DMS153 (cell line): Measurements from ENCODE around the gene PTGIS.
"Not testable (repeated sequence)": the region's sequence is repeated elsewhere in the genome, so short reads cannot be mapped to it uniquely, and the experiment has no call there.

Experiments used
- DNase-seq: peaks from one replicate; lab custom pipeline; 2025; lab: John Stamatoyannopoulos, UW

PTGIS gene

DNA sequence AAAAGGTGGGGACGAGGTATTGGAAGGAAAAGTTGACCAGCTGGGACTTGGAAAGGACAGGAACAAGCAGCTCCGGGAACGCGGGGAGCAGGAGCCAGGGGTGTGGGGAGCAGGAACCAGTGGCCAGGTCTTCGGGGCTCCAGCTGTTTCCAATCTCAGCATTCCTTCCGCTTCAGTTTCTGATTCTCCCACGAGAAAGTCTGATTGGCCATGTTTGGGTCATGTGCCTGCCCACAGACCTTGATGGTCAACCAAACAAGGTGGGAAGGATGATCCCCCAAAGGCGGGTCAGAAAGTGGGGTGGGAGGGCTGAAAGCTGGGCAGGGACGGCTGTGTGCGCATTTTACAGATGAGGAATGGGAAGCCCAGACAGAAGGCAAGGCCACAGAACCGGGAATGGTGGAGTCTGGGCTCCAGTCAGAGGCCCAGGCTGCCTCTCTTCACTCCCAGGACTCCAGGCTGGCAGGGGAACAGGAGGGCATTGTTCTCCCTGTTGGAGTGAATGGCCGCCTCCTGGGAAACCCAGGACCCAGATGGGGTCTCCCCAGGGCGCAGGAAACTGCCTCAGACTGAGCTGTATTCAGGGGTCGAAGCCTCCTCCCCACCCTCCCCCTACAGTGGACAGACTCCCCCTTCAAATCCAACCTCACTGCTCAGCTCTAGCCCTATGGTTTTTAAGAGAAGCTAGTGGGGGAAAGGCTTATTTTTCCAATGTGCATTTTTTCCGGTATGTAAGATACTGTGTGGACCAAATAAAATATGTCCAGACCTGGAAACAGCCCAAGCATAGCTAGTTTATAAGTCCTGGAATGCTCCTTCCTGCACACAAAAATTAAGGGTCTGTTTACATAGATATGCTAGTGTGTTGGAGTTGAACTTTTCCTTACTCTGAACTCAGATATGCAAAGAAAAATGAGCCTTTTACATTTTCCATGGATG, 12.2 kb upstream of the PTGIS start:
- DNase-seq: no peak

DNA sequence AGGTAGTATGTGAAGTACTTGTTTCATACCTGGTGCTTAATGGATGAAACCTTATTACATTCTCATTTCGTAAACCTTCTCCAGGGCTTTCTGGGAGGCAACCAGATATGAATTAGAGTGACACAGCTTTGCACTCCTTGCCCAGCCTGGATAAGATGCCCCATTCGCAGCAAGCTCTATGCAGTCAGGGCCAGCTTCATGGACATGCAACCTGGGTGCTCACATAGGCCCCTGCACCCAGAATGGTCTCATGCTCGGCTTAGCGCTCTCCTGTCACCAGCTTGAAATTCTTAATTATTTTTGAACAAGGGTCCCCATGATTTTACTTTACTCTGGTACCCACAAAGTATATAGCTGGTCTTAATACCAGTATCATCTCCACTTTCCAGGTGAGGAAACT, 11.3 kb upstream of the PTGIS start:
- DNase-seq: no peak

DNA sequence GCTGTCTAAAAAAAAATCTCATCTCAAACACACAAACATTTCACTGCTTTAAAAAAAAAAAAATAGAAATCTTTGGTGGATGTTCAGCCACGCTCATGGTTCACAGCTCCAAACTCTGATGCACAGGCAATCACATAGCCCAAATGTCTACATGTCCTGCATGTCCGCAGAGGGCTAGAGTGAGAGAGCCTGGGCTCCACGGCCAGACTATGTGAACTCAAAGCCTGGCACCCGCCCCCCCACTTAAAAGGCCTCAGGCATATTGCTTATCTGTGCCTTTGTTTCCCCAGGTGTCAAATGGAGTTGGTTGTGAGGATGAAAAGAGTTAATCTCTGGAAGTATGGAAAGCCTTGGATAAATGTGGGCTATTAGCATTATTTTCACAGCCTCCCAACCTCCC, 10.5 kb upstream of the PTGIS start:
- no peak for DNase-seq

DNA sequence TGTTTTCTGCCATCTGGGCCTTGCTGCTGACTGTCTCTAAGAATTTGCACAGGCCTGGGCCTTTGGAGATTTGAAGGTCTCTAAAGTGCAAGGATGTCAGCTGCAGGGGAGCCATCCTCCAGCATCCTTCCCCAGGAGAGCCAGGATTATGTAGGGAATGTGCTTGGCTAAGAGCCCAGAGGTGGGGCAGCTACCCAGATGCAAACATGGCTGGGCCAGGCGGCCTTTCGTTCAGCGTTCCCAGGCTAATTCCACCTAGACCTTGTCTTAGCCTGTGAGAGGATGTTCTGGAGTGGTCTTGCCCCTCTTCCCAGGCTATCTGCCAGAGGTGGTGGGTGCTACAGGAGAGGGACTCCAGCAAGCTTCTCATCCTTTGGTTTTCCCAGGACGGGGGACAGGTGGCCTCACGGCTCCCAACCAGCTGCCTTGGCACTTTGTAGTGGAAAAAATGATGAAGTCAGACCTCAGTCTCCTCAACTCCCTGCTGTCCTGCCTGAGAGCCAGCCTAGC, 7.7 kb upstream of the PTGIS start:
- no peak for DNase-seq

DNA sequence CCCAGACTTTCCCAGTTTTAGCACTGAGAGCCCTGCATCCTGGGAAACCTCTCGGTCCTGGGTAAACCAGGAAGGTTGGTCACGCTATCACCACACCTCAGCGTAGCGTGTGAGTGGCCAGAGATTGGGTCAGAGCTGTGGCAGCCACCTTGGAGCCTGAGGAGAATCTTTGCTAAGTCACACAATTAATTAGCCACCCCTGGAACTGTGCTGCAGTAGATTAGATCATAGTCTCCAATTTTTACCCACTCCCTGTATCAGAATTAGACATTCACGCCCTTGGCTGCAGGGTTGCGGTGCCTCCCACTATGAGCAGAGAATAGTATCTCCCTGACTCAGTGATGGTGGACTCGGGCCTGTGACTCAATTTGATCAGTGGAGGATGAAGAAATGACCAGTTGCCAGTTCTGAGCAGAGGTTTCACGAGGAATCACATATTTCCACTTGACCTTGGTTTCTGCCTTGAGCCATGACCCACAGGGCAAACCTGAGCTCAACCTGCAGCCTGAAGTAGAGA, 6.0 kb upstream of the PTGIS start:
- DNase-seq: no peak

DNA sequence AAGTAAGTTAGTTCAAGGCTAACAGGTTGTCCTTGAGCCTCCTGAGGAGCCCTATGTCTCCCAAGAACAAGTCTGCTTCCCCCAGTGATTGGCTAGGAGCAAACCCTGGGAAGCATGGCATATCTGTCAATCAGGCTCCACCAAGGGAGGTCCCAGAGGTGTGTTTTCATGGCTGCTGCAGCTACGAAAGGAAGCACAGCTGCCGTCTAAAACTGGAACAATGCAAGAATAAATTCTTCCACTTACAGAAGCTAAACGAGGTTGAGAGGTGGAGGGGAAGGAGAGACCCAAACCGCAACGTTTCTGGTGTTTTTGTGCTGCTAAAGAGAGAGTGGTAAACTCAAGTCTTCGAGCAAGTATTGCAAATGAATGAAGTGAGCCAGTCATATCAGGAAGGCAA, 4.9 kb upstream of the PTGIS start:
- DNase-seq: no peak

DNA sequence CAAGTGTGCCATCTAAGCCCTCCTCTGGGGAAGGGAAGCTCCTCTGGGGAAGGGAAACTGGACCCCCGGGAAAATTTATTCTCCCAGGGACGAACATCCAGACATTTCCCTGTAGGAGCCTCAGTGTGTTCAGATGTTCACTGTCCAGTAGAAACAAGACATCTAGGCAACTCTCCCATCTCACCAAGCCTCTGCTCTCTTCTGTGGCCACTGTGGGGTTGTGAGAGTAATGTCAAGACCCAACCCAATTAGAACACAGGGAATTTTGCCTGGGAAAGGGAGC, 3.6 kb upstream of the PTGIS start:
- no peak for DNase-seq

DNA sequence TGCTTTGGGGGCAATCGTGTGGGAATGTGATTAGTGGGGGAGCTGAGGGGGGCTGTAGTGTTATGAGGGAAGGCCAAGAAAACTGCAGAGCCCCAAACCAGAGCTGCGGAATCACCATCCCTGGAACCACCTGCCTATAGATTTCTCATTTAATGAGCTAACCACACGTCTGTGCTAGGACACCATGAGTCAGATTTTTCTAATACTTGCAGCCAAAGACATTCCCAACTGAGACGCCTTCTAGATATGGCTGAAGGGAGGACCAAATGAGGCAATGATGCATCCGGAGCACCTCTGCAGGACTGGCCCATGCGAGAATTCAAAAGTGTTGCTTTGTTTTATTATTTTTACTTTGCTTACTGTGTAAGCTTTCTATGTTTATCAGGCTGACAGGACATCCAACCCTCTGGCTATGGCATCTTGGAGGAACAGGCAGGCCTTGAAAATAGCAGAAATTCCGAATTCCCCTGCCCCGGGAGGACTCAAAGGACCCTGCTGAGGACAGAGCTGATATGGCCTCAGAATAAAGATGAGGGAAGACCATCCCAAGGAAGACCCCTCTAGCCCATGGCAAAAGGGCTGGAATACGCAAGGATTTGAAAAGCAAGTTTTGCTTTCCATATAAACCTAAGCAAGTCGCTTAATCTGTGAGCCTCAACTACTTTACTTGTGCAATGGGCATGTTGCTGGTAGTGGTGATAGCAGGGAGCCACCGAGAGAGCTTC, 3.1 kb upstream of the PTGIS start:
- no peak for DNase-seq

DNA sequence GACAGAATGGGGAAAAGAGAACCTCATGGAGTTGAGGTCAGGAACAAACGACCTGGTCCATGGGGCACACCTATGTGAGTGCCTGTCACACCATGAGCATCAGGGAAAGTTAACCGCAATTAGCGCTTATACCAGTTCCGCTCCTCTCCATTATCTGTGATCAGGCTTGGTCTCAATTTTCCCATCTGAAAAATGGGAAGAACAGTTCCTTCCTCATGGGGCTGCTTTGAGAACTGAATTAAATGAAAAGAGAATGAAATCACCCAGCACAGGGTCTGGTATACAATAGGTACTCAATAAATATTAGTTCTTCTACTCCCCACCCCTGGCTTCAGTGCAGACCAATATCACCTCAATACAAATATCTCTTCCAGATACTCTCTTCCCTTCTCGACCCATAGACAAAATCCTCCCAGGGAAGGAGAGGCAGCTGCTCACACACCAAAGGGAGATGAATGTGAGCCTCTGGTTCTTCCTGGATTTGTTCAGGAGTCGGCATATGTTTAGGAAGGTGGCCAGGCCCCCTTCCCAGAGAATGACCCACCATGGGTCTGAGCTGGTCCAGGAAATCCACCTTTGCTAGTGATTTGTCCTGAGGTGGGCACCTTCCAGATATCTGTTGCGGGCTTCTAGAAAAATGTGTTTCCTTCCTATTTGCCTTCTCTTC, 2.4 kb upstream of the PTGIS start:
- no peak for DNase-seq

DNA sequence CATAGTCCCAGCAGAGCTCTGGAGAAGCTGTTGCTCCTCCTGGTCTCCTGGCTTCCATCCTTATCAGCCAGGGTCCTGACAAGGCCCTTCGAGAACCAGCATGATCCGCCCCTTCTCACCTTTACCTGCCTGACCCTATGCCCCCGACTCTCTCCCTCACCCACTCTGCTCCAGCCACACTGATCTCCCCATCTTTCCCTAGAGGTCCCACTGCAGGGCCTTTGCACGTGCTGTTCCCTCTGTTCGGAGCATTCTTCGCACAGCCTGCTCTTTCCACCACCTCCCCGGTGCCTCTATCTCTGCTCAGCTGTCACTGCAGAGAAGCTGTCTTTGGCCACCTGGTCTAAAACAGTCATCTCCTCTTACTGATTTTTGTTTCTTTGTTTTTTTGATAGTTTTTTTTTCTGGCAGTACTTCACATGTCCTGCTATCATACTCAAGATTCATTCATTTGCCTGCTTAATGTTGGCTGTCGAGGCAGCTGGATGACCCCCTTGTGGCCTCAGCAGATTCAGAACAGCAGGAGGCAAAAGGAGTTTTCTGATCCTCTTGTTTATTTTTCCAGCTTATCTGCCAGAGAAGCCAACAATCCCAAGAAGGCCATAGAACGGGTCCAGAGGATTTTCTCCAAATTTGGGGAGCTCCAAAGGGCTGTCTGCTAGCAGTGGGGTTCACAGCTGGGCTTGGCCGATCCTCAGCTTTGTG, 1.6 kb upstream of the PTGIS start:
- DNase-seq: no peak

DNA sequence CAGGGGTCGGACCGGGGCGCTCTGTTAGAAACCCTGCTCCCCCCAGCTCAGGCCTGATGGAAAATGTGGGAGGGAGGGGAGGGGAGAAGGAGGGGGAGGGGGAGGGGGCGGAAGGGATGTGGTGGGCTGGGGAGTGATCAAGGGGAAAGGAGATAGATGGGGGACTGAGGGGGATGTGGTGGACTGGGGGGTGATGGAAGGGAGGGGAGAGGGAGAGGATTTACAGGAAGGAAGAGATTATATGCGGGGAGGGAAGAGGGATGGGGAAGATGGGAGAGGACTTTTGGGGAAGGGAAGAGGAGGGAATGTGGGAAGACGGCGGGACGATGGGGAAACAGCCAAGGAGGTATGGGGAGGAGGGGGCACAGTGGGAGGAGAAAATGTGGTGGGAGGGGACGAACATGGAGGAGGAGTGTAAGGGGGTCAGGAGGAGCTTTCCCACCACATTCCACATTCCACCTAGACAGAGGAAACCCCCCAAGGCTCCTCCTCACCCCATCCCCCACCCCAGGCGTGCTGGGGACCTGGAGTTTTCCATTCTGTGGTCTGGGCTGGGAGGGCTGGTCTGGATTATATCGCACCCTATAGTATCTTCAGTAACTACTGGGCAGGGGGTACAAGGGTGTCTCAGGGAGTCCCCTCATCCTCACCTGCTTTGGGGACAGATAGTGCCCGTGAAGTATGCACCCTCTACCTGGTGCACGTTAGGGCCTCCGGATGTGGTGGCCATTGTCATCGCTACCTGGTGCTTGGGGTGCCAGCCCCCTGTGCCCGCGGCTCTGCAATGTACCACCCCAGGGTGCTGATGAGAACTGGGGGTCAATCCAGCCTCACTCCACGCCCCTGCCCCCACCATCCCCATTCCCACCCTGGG, 578 bp upstream of the PTGIS start:
- no peak for DNase-seq

DNA sequence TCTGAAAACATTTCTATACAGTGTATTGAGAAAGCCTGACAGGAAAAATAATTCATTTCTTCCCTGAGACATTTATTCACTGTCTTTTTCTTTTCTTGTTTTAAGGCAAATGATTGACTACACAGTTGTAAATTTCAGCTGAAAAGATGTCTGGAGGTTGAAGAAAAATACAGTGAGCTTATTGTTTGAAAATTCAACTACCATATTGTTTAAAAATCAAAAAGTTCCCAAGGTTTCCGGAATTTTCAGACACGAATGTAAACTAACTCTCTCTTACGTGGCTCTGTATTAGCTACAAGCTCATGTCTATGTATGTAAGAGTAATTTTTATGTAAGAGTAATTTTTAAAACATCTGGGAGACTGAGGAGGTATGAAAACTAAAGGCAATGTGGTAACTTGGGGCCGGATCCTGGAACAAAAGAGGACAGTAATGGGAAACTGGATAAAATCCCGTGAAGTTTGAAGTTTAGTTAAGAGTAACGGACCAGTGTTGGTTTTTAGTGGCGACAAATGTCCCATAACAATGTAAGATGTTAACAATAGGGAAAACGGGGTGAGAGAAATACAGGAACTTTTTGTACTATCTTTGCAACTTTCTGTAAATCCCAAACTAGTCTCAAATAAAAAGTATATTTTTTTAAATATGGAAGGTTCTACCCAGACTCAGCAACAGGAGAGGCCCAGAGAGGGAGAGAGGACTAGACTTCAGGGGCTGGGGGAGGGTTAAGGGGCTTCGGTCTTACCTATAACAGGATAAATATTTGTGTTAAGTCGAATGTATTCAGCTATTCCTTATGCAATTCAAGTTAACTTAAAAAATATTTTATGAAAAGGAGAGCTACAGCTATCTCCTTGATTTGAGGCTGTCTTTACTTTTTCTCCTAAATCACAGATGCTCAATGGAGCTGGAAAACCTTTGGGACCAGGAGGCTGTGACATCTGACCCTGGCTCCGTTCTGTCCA, 1.3 kb downstream of the PTGIS start:
- DNase-seq: no peak

DNA sequence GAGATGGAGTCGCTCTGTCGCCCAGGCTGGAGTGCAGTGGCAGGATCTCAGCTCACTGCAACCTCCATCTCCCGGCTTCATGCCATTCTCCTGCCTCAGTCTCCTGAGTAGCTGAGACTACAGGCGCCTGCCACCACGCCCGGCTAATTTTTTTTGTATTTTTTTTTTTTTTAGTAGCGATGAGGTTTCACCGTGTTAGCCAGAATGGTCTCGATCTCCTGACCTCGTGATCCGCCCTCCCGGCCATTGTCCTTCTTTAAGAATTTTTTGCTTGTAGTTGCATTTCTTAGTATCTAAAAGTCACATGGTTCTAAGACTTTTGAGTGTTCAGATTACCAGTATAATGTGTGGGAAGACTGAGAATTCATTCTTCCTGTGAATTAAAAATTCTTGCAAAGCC, 2.9 kb downstream of the PTGIS start:
- not testable (repeated sequence) for DNase-seq

DNA sequence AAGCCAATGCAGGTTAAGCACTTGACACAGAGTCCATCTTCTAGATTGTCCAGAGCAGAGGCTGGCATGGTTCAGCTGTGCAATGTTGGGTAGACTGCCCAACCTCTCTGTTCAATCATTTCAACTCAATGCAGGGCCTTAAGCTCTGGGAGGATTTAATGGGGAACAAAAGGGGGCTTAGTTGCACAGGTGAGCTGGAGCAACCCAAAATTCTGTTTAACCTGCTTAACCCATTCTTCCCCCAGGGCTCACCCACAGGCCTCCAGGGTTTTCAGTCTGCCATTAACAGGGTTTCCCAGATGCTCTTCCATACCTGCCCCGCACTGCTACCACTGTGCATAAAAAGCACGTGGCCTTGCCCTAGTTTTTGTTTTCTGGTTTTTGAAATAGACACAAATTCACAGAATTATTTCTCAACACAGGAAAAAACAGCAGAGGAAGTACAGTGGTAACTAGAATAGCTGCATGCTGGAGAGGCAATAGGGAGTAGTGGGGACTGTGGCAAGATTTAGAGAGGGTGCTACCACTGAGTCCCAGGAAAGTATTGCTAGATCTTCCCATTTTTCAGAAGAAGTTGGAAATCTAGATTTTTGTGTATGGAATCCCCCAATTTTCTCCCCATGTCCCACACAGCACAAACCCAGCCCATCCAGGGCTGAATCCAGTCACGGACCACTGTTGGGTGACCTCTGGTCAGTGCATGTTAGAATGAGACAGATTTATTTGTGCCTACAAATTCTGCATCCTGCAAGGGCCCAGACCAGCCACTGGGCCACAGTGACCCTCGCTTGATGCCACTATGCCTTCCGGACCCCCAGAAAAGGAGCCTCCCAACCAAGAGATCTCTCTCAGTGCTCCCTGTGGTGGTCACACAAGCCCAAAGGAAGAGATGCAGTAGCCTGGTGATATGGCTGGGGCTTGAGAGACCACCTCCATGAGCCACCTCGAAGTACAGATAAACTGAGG, 4.6 kb downstream of the PTGIS start:
- DNase-seq: no peak

DNA sequence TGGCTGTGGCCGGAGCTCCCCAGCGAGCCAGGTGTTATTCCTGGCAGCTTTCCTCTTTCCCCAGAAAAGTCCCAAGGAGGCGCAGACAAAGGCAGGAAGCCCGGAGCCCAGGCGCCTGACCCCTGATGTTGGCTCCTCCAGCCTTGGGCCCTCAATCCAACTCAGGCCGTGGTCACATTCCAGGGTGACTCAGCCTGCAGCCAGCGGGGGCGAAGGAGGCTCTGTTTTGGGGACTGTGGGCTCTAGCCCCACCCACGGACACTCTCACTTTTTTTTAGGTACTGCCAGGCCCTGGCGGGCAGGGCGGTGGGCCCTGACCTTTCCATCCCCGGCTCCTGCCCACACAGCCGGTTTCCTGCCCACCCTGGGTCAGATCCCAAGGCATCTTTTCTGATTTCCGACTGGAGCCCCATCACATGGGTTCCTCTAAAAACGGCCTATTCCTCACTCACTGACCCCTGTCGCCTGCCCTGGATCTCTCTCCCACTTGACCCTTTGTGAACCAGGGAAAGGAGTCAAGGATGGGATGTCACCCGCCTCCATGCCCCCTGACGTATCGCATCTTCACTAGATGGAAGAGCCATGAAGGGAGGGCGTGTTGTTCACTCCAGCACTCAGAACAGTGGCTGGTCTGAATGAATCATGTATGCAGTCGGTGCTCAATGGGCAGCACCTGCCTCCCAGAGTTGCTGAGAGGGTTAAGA, 5.5 kb downstream of the PTGIS start:
- DNase-seq: no peak

DNA sequence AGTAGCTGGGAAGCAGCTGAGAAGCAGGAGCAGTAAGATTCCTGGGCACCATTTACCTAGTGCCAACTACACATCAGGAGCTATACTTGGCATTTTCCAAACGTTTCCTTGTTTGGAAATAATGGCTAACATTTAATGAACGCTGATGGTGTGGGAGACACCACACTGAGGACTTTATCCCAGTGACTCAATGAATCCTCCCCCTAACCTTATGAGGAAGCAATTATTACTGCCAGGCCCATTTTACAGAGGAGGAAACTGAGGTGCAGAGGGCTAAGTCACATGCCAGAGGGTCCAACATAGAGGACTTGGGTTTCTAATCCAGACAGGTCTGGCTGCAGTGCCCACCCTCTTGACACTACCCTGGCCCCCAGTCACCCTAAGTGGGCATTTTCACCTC, 6.1 kb downstream of the PTGIS start:
- no peak for DNase-seq

DNA sequence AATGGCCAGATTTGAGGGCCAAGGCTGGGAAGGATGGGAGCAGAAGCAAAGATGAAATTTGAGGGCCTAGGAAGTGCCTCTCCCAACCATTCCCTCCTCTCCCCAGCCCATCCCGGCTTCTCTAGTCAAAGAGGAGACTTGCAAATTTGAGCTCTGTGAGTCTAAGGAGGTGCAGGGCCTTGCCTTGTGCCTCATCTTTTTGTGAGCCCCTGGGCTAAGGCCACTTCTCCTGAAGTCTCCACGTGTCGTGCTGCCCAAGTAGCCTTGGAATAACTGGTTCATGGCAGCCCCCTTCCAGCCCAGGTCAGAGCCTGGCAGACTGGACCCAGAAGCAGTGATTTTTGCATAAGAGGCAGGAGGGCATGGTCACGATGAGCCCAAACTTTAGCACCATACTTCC, 6.7 kb downstream of the PTGIS start:
- no peak for DNase-seq

DNA sequence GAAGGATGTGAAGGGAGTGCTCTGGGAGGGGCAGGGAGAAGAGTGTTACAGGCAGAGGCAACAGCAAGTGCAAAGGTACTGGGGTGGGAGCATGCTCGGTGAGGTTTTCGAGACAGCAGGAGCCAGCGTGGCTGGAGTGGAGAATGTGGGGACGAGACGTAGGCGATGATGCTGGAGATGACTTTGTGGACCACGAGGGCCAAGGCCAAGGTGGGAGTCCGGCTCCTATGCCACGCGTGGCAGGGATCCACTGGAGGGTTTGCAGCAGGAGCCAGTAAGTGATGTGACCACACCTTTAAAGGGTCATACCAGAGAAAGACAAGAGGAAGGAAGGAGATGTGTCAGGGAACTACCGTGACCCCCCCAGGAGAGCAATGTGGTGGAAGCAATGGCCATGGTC, 7.3 kb downstream of the PTGIS start:
- no peak for DNase-seq
